ENCODE data around the gene IL1RAPL1. TPM values are rescaled to one million over a fixed set of nuclear protein-coding genes. Genes with fewer than 3 reads are reported as not detected.

IL1RAPL1 gene
- total and polyA plus RNA-seq, 2 donors (not counting 1 experiment from before 2014, with no cell fraction given) = 0.25 to 2.8 TPM

GRCh38 chrX:28752330-28752729 lies 165.1 kb downstream of the IL1RAPL1 start:
- H4K20me1 ChIP-seq (ENCODE audit: control insufficient read depth, extremely low read depth, insufficient read depth, low read length) = no peaks in the 10 kb centered on the region
- no peak for DNase-seq (ENCODE audit: low read depth in 2 of 2)
- no peak overlapping the region for H3K4me3 ChIP-seq (replicated peaks in 1 of 4; ENCODE audit: control extremely low read depth in 1 of 4, insufficient read depth in 1 of 4, low read depth in 3 of 4, low read length in 4 of 4)
- no peak overlapping the region for H3K9ac ChIP-seq (ENCODE audit: insufficient read depth, low read length)
- H3K79me2 ChIP-seq (ENCODE audit: control insufficient read depth, insufficient read depth, low read length) = no peaks in the 10 kb centered on the region
- no peak overlapping the region for H2AFZ ChIP-seq (ENCODE audit: low read length)
- H3K9me3 ChIP-seq (ENCODE audit: control insufficient read depth, insufficient read depth, low read depth, low read length) = no peaks in the 10 kb centered on the region
- TF ChIP-seq EZH2 (IDR thresholded peaks at IDR 0.05; ENCODE audit: low read length, missing control alignments) (no peak), CTCF (conservative IDR thresholded peaks at IDR 0.05 in 1 of 2, IDR thresholded peaks at IDR 0.05 in 1 of 2; ENCODE audit: low read depth in 1 of 2, low read length in 2 of 2) (no peak)
- no peaks in the 10 kb centered on the region for H3K27me3 ChIP-seq (ENCODE audit: control insufficient read depth, insufficient read depth, low read length)
- no peaks in the 10 kb centered on the region for H3K36me3 ChIP-seq (ENCODE audit: control insufficient read depth, insufficient read depth, low read length)
- no peak overlapping the region for H3K4me2 ChIP-seq (ENCODE audit: extremely low read depth, insufficient read depth, low read length)
- no peaks in the 10 kb centered on the region for H3K4me1 ChIP-seq (ENCODE audit: control insufficient read depth, extremely low read depth, insufficient read depth, low read length)
- H3K27ac ChIP-seq (ENCODE audit: insufficient read depth, low read length) = no peak overlapping the region

- Histone ChIP-seq H3K27me3 (ENCODE audit: control insufficient read depth, insufficient read depth, low read length) (no peaks in the 10 kb centered on the region), H3K4me2 (ENCODE audit: extremely low read depth, insufficient read depth, low read length) (no peak overlapping the region), H3K27ac (ENCODE audit: insufficient read depth, low read length) (no peak overlapping the region), H3K9ac (ENCODE audit: insufficient read depth, low read length) (no peak overlapping the region), H3K9me3 (ENCODE audit: control insufficient read depth, insufficient read depth, low read depth, low read length) (no peaks in the 10 kb centered on the region), H3K4me1 (ENCODE audit: control insufficient read depth, extremely low read depth, insufficient read depth, low read length) (no peaks in the 10 kb centered on the region), H3K4me3 (replicated peaks in 1 of 4; ENCODE audit: control extremely low read depth in 1 of 4, insufficient read depth in 1 of 4, low read depth in 3 of 4, low read length in 4 of 4) (no peak overlapping the region), H3K36me3 (ENCODE audit: control insufficient read depth, insufficient read depth, low read length) (no peaks in the 10 kb centered on the region), H3K79me2 (ENCODE audit: control insufficient read depth, insufficient read depth, low read length) (no peaks in the 10 kb centered on the region), H4K20me1 (ENCODE audit: control insufficient read depth, extremely low read depth, insufficient read depth, low read length) (no peaks in the 10 kb centered on the region), H2AFZ (ENCODE audit: low read length) (no peak overlapping the region)
- no peak for TF ChIP-seq EZH2 (IDR thresholded peaks at IDR 0.05; ENCODE audit: low read length, missing control alignments)
- no peak for TF ChIP-seq CTCF (conservative IDR thresholded peaks at IDR 0.05 in 1 of 2, IDR thresholded peaks at IDR 0.05 in 1 of 2; ENCODE audit: low read depth in 1 of 2, low read length in 2 of 2)
- no peak for DNase-seq (ENCODE audit: low read depth in 2 of 2)
These were observed 168.9 kb downstream of the IL1RAPL1 start for GRCh38 chrX:28756175-28756574.

DNA sequence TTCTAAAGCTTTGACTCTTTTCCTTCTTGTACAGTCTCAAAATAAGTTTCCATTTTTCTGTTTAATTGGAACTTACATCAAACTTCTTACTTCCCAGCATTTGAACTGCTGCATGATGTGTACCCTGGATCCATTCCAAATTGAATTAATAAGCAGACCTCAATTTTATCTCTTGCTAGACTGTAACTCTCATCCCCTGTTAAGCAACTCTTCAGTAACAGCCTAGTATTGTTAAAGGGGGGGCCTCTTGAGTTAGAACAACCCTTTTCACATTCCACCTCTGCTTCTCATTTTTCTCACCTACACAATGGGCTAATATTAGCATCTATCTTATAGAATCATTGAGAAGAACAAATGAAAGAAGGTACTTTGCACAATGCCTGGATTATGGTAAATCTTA lies 169.4 kb downstream of the IL1RAPL1 start:
- Histone ChIP-seq H3K27me3 (ENCODE audit: control insufficient read depth, insufficient read depth, low read length) (no peaks in the 10 kb centered on the region), H3K9me3 (ENCODE audit: control insufficient read depth, insufficient read depth, low read depth, low read length) (no peaks in the 10 kb centered on the region), H3K4me3 (replicated peaks in 1 of 4; ENCODE audit: control extremely low read depth in 1 of 4, insufficient read depth in 1 of 4, low read depth in 3 of 4, low read length in 4 of 4) (no peak overlapping the region), H3K4me2 (ENCODE audit: extremely low read depth, insufficient read depth, low read length) (no peak overlapping the region), H3K36me3 (ENCODE audit: control insufficient read depth, insufficient read depth, low read length) (no peaks in the 10 kb centered on the region), H3K9ac (ENCODE audit: insufficient read depth, low read length) (no peak overlapping the region), H4K20me1 (ENCODE audit: control insufficient read depth, extremely low read depth, insufficient read depth, low read length) (no peaks in the 10 kb centered on the region), H2AFZ (ENCODE audit: low read length) (no peak overlapping the region), H3K79me2 (ENCODE audit: control insufficient read depth, insufficient read depth, low read length) (no peaks in the 10 kb centered on the region), H3K4me1 (ENCODE audit: control insufficient read depth, extremely low read depth, insufficient read depth, low read length) (no peaks in the 10 kb centered on the region), H3K27ac (ENCODE audit: insufficient read depth, low read length) (no peak overlapping the region)
- DNase-seq (ENCODE audit: low read depth in 2 of 2) = peak; percentile 40 to 41
- TF ChIP-seq EZH2 (IDR thresholded peaks at IDR 0.05; ENCODE audit: low read length, missing control alignments) (no peak), CTCF (conservative IDR thresholded peaks at IDR 0.05 in 1 of 2, IDR thresholded peaks at IDR 0.05 in 1 of 2; ENCODE audit: low read depth in 1 of 2, low read length in 2 of 2) (no peak)

Data from fibroblast of lung (primary cell).